Liver (tissue), 9 donors: Measurements from ENCODE around the gene MEOX2. TPM values are rescaled to one million over a fixed set of nuclear protein-coding genes. Genes with fewer than 3 reads are reported as not detected.

ENCODE experiments used
- DNase-seq: peaks from one replicate; pipeline ENCODE4 v3.0.0-alpha.2; 2017; ENCODE audit warnings: low spot score
- H3K27ac ChIP-seq, 2 donors: one replicate each; pipeline ENCODE4 v1.7.0; 2013; ENCODE audit warnings: inconsistent platforms in 2 of 2, low read length in 2 of 2, control low read depth in 1 of 2, low read depth in 1 of 2, mild to moderate bottlenecking in 1 of 2
- H3K27me3 ChIP-seq, 4 donors: one replicate each; pipeline versions ENCODE4 v1.6.1 to v1.7.0; 2013; ENCODE audit warnings: low read length in 3 of 4, inconsistent platforms in 1 of 4, mild to moderate bottlenecking in 1 of 4, moderate library complexity in 1 of 4; ENCODE audit not compliant: control insufficient read depth in 4 of 4, insufficient read depth in 4 of 4
- H3K36me3 ChIP-seq, 4 donors: one replicate each; pipeline versions ENCODE4 v1.6.1 to v1.7.0; 2013; ENCODE audit warnings: low read length in 3 of 4, mild to moderate bottlenecking in 3 of 4, low read depth in 1 of 4, moderate library complexity in 1 of 4; ENCODE audit not compliant: control insufficient read depth in 4 of 4, insufficient read depth in 3 of 4
- H3K4me1 ChIP-seq, 4 donors: one replicate each; pipeline versions ENCODE4 v1.6.1 to v1.7.0; 2013; ENCODE audit warnings: low read length in 3 of 4, mild to moderate bottlenecking in 3 of 4, moderate library complexity in 1 of 4; ENCODE audit not compliant: control insufficient read depth in 4 of 4, insufficient read depth in 4 of 4
- H3K4me3 ChIP-seq, 3 donors: one replicate each; pipeline versions ENCODE4 v1.6.1 to v1.7.0; 2013; ENCODE audit warnings: low read length in 3 of 3, control low read depth in 1 of 3, low read depth in 1 of 3, mild to moderate bottlenecking in 1 of 3
- H3K9ac ChIP-seq, 2 donors: one replicate each; pipeline ENCODE4 v1.7.0; 2013; ENCODE audit warnings: low read length in 2 of 2, mild to moderate bottlenecking in 2 of 2, moderate library complexity in 2 of 2, control low read depth in 1 of 2, low read depth in 1 of 2
- H3K9me3 ChIP-seq, 4 donors: one replicate each; pipeline versions ENCODE4 v1.6.1 to v1.7.0; 2013; ENCODE audit warnings: low read length in 3 of 4; ENCODE audit not compliant: control insufficient read depth in 4 of 4
- ATF3 ChIP-seq: IDR thresholded peaks from 2 replicates; pipeline ENCODE4 v1.6.1; 2016; ENCODE audit warnings: antibody characterized with exemption
- CTCF ChIP-seq: fragments of 150-350 bp; IDR thresholded peaks from 2 replicates; pipeline ENCODE4 v1.5.1; 2017; ENCODE audit warnings: improper control_type of control experiment, low read depth, low read length; ENCODE audit not compliant: missing input control
- EGR1 ChIP-seq, 2 donors: IDR thresholded peaks; 2 replicates each; pipeline ENCODE4 v1.6.1; 2016 to 2018; ENCODE audit warnings: antibody characterized with exemption in 2 of 2, low read depth in 2 of 2
- FOXA1 ChIP-seq: IDR thresholded peaks from 2 replicates; pipeline ENCODE4 v1.6.1; 2016; ENCODE audit warnings: antibody characterized with exemption
- FOXA2 ChIP-seq: IDR thresholded peaks from 2 replicates; pipeline ENCODE4 v1.6.1; 2016; ENCODE audit warnings: antibody characterized with exemption
- GABPA ChIP-seq, 2 donors: IDR thresholded peaks in 1 of 2; conservative IDR thresholded peaks in 1 of 2; 2 replicates each; pipeline ENCODE4 v1.6.1; 2016; ENCODE audit warnings: antibody characterized with exemption in 2 of 2, mild to moderate bottlenecking in 1 of 2, moderate library complexity in 1 of 2
- HNF4A ChIP-seq, 2 donors: conservative IDR thresholded peaks; 2 replicates each; pipeline ENCODE4 v1.6.1; 2016; ENCODE audit warnings: antibody characterized with exemption in 2 of 2, mild to moderate bottlenecking in 2 of 2
- HNF4G ChIP-seq: IDR thresholded peaks from 2 replicates; pipeline ENCODE4 v1.6.1; 2016; ENCODE audit warnings: antibody characterized with exemption
- JUND ChIP-seq, 2 donors: IDR thresholded peaks; 2 replicates each; pipeline ENCODE4 v1.6.1; 2016; ENCODE audit warnings: antibody characterized with exemption in 2 of 2
- NR2F2 ChIP-seq: IDR thresholded peaks from 2 replicates; pipeline ENCODE4 v1.6.1; 2016; ENCODE audit warnings: antibody characterized with exemption
- RAD21 ChIP-seq, 2 donors: IDR thresholded peaks; 2 replicates each; pipeline ENCODE4 v1.6.1; 2016; ENCODE audit warnings: antibody characterized with exemption in 2 of 2, mild to moderate bottlenecking in 2 of 2
- REST ChIP-seq: IDR thresholded peaks from 2 replicates; pipeline ENCODE4 v1.6.1; 2016; ENCODE audit warnings: antibody characterized with exemption, mild to moderate bottlenecking
- RXRA ChIP-seq, 2 donors: IDR thresholded peaks; 2 replicates each; pipeline ENCODE4 v1.6.1; 2017 to 2018; ENCODE audit warnings: antibody characterized with exemption in 2 of 2, mild to moderate bottlenecking in 1 of 2
- SP1 ChIP-seq: IDR thresholded peaks from 2 replicates; pipeline ENCODE4 v1.6.1; 2018; ENCODE audit warnings: antibody characterized with exemption, mild to moderate bottlenecking
- TAF1 ChIP-seq: conservative IDR thresholded peaks from 2 replicates; pipeline ENCODE4 v1.6.1; 2016; ENCODE audit warnings: antibody characterized with exemption, mild to moderate bottlenecking
- YY1 ChIP-seq: IDR thresholded peaks from 2 replicates; pipeline ENCODE4 v1.6.1; 2016; ENCODE audit warnings: antibody characterized with exemption, mild to moderate bottlenecking
- ZBTB33 ChIP-seq: IDR thresholded peaks from 2 replicates; pipeline ENCODE4 v1.6.1; 2016; ENCODE audit warnings: antibody characterized with exemption
- WGBS: extraction: QIAGEN DNeasy Blood & Tissue Kit; methylation state at CpG from one replicate; pipeline ENCODE4 v1.1.7; 2013; 5-methylcytosine and 5-hydroxymethylcytosine counted together
- polyA plus RNA-seq, 2 donors: library from polyadenylated mRNA; stranded (reverse) in 1 of 2; unstranded in 1 of 2; fragments of 200-250 nt in 1 of 2; fragments of >200 nt in 1 of 2; fragmentation: Nextera tagmentation in 1 of 2; extraction: Ambion mirVana in 1 of 2; gene quantifications; one replicate each; pipeline versions ENCODE4 v1.2.1 to v1.2.3, GENCODE V29; 2013 to 2015
- total RNA-seq, 2 donors: library from RNA; depleted of rRNA; stranded (reverse); fragments of >200 nt; gene quantifications; one replicate each; pipeline ENCODE4 v1.2.3, GENCODE V29; 2014
- TF ChIP-seq, protein P1 (sequence below): IDR thresholded peaks from 2 replicates; pipeline ENCODE4 v1.6.1; 2016; ENCODE audit warnings: antibody characterized with exemption
- donor health status: healthy.
- donor health status: healthy.
- donor health status: healthy.
- donor health status: healthy.
- donor health status: healthy.

The MEOX2 gene
- total and polyA plus RNA-seq, 4 donors: 0.32 to 0.70 (median 0.47) TPM

GRCh38 chr7:15586266-15586665, 100.2 kb downstream of the MEOX2 start (continued):
- TF ChIP-seq NR2F2 (no peak), RXRA (IDR thresholded peaks at IDR 0.05) (no peak)

DNA sequence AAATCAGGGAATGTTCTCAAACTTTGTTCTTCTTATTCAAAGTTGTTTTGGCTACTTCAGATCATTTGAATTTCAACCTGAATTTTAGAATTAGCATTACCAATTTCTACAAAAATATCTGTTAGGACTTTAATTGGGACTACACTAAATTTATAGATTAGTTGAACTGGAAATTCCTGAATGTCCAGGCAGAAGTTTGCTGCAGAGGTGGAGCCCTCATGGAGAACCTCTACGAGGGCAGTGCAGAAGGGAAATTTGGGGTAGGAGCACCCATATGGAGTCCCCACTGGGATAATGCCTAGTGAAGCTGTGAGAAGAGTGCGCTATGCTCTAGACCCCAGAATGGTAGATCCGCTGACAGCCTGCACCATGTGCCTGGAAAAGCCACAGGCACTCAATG, 101.9 kb downstream of the MEOX2 start:
- Histone ChIP-seq H3K27me3 (no peaks in the 10 kb centered on the region), H3K36me3 (no peaks in the 10 kb centered on the region), H3K4me3 (no peak overlapping the region), H3K27ac (no peak overlapping the region), H3K9ac (no peak overlapping the region), H3K9me3 (peaks cover 0 to 10% (median 4%) of the 10 kb centered on the region in 4 donors), H3K4me1 (peaks cover 4 to 18% (median 14%) of the 10 kb centered on the region in 4 donors)
- no peak for DNase-seq
- TF ChIP-seq YY1 (no peak), EGR1 (IDR thresholded peaks at IDR 0.05; ENCODE audit: low read depth in 2 of 2) (no peak), CTCF (no peak), ZBTB33 (no peak), HNF4G (no peak), RXRA (IDR thresholded peaks at IDR 0.05) (no peak), FOXA1 (no peak), JUND (IDR thresholded peaks at IDR 0.05) (no peak), FOXA2 (no peak), NR2F2 (no peak), REST (no peak), SP1 (no peak), HNF4A (conservative IDR thresholded peaks at IDR 0.05) (no peak), TAF1 (no peak), ATF3 (no peak), RAD21 (IDR thresholded peaks at IDR 0.05) (no peak), GABPA (IDR thresholded peaks at IDR 0.05 in 1 of 2, conservative IDR thresholded peaks at IDR 0.05 in 1 of 2) (no peak)
- TF ChIP-seq, protein P1, sequence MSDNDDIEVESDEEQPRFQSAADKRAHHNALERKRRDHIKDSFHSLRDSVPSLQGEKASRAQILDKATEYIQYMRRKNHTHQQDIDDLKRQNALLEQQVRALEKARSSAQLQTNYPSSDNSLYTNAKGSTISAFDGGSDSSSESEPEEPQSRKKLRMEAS: no peak
- 96% methylated on average over 3 of the region's 3 CpGs for WGBS
